Left renal cortex interstitium (tissue), 4 donors: ENCODE measurements around the gene TCAF2. TPM values are rescaled to one million over a fixed set of nuclear protein-coding genes. Genes with fewer than 3 reads are reported as not detected.

Experiments
- polyA plus RNA-seq, 4 donors: library from polyadenylated mRNA; unstranded; fragments of 120-200 nt; gene quantifications; one replicate each; pipeline ENCODE4 v1.2.1, GENCODE V29; 2013; ENCODE audit not compliant: insufficient read length in 4 of 4

TCAF2 gene
- polyA plus RNA-seq, 4 donors = 2.8 to 3.7 (median 3.1) TPM

Other genes with a start within 250 kb of the TCAF2 start
- 100 to 1,000 TPM in 2 of 4 donors, 10 to 100 TPM in 2; 61.8 to 112 (median 96.6) TPM for gene ZYX, start 239.6 kb upstream of the TCAF2 start, polyA plus RNA-seq
- gene EPHA1, start 212.1 kb upstream of the TCAF2 start, polyA plus RNA-seq = 10 to 100 TPM; 16.3 to 20.4 (median 18.9) TPM
- not detected for gene TAS2R60, start 177.5 kb upstream of the TCAF2 start, polyA plus RNA-seq
- gene TAS2R41, start 143.1 kb upstream of the TCAF2 start, polyA plus RNA-seq = not detected
- 1 to 10 TPM in 1 of 4 donors, under 1 TPM in 2, not detected in 1; 0.08 to 1.4 (median 0.44) TPM for gene CTAGE15, start 49.2 kb upstream of the TCAF2 start, polyA plus RNA-seq
- under 1 TPM in 2 of 4 donors, not detected in 2; 0.11 to 0.23 TPM for gene CTAGE6, start 136.7 kb downstream of the TCAF2 start, polyA plus RNA-seq